BE2C (cell line): ENCODE measurements around the gene CLEC14A.

ENCODE experiments used
- DNase-seq: peaks from one replicate; pipeline ENCODE4 v3.0.0-alpha.2; 2020
- H3K27me3 ChIP-seq: fragments of 250-450 bp; sonication (Bioruptor Pico); 2 replicates; pipeline ENCODE4 v1.5.1; 2020; ENCODE audit warnings: mild to moderate bottlenecking
- H3K36me3 ChIP-seq: fragments of 250-450 bp; sonication (Bioruptor Pico); 2 replicates; pipeline ENCODE4 v1.5.1; 2020; ENCODE audit warnings: mild to moderate bottlenecking
- H3K4me1 ChIP-seq: fragments of 250-450 bp; sonication (Bioruptor Pico); 2 replicates; pipeline ENCODE4 v1.5.1; 2020
- H3K4me3 ChIP-seq: 2 replicates; pipeline ENCODE4 v1.5.1; 2011; ENCODE audit warnings: low read depth, low read length
- H3K9me3 ChIP-seq: fragments of 250-450 bp; sonication (Bioruptor Pico); 2 replicates; pipeline ENCODE4 v1.5.1; 2020
- CTCF ChIP-seq: IDR thresholded peaks from 2 replicates; pipeline ENCODE4 v1.5.1; 2012; ENCODE audit warnings: mild to moderate bottlenecking, low read depth, low read length

CLEC14A gene

GRCh38 chr14:38210587-38211216 is 45.2 kb downstream of the CLEC14A start:
- Histone ChIP-seq H3K27me3 (no peaks in the 10 kb centered on the region), H3K36me3 (no peaks in the 10 kb centered on the region), H3K4me1 (no peaks in the 10 kb centered on the region), H3K4me3 (peak overlapping the region; percentile 64), H3K9me3 (peaks cover 5% of the 10 kb centered on the region; the same call in 1 of the 2 replicates)
- peak; percentile 32 for DNase-seq
- TF ChIP-seq CTCF: peak; percentile 38; the same call in 1 of the 2 replicates

GRCh38 chr14:38209572-38210557 is 46.0 kb downstream of the CLEC14A start:
- peaks cover 5% of the 10 kb centered on the region; the same call in 1 of the 2 replicates for H3K9me3 ChIP-seq
- H3K4me1 ChIP-seq: no peaks in the 10 kb centered on the region
- no peaks in the 10 kb centered on the region for H3K36me3 ChIP-seq
- peak overlapping the region; percentile 28; the same call in 1 of the 2 replicates for H3K4me3 ChIP-seq
- DNase-seq: no peak
- no peak for TF ChIP-seq CTCF
- no peaks in the 10 kb centered on the region for H3K27me3 ChIP-seq

- Histone ChIP-seq H3K9me3 (peaks cover 5% of the 10 kb centered on the region; the same call in 1 of the 2 replicates), H3K4me1 (peaks cover 2% of the 10 kb centered on the region; the same call in 1 of the 2 replicates), H3K4me3 (peak overlapping the region; percentile 28), H3K27me3 (no peaks in the 10 kb centered on the region), H3K36me3 (no peaks in the 10 kb centered on the region)
- TF ChIP-seq CTCF: peak; percentile 31
- DNase-seq: peak; percentile 36
Observed at GRCh38 chr14:38208618-38209562, 47.0 kb downstream of the CLEC14A start.

- DNase-seq: no peak
- Histone ChIP-seq H3K4me3 (no peak within 1 kb of the TSS), H3K9me3 (peaks cover 5% of the 10 kb centered on the region; the same call in 1 of the 2 replicates), H3K4me1 (peaks cover 3% of the 10 kb centered on the region; the same call in 1 of the 2 replicates), H3K27me3 (no peaks in the 10 kb centered on the region), H3K36me3 (no peaks in the 10 kb centered on the region)
- no peak for TF ChIP-seq CTCF
Observed at GRCh38 chr14:38207736-38208617, 47.9 kb downstream of the CLEC14A start, which contains the start of gene SSTR1. Gene SSTR1, plus strand, starts transcription at chr14:38207904. Its CDS starts 1,486 bp downstream, at chr14:38209390.

GRCh38 chr14:38207377-38207735 is 48.5 kb downstream of the CLEC14A start:
- Histone ChIP-seq H3K4me1 (peaks cover 3% of the 10 kb centered on the region; the same call in 1 of the 2 replicates), H3K4me3 (no peak overlapping the region), H3K27me3 (no peaks in the 10 kb centered on the region), H3K9me3 (peaks cover 5% of the 10 kb centered on the region; the same call in 1 of the 2 replicates), H3K36me3 (no peaks in the 10 kb centered on the region)
- TF ChIP-seq CTCF: no peak
- DNase-seq: no peak
